Body of pancreas (tissue), 4 donors: ENCODE measurements around the gene PODXL. TPM values are rescaled to one million over a fixed set of nuclear protein-coding genes. Genes with fewer than 3 reads are reported as not detected.

Experiments
- ATAC-seq: fragments of 150-250 bp; one replicate; pipeline ENCODE4 v1.9.1; 2016
- DNase-seq, 4 donors: peaks; one replicate each; pipeline ENCODE4 v3.0.0-alpha.2; 2019
- H3K27ac ChIP-seq, 4 donors: fragments of 200-600 bp; sonication (generic); 1 replicate in 3 of 4; 2 replicates in 1 of 4; pipeline versions ENCODE4 v1.5.1 to v1.6.1; 2016 to 2019; ENCODE audit warnings: mild to moderate bottlenecking in 1 of 4, mixed read lengths in 1 of 4, moderate library complexity in 1 of 4
- H3K27me3 ChIP-seq, 2 donors: fragments of 200-600 bp; sonication (generic); one replicate each; pipeline ENCODE4 v1.6.0; 2016; ENCODE audit warnings: mild to moderate bottlenecking in 1 of 2
- H3K36me3 ChIP-seq, 2 donors: fragments of 200-600 bp; sonication (generic); replicated peaks in 1 of 2; 2 replicates each; pipeline ENCODE4 v1.5.1; 2016; ENCODE audit warnings: low read depth in 2 of 2; ENCODE audit not compliant: insufficient read depth in 1 of 2
- H3K4me1 ChIP-seq: fragments of 200-600 bp; sonication (generic); one replicate; pipeline ENCODE4 v1.6.0; 2016
- H3K4me3 ChIP-seq, 2 donors: fragments of 200-600 bp; sonication (generic); 1 replicate in 1 of 2; 2 replicates in 1 of 2; pipeline ENCODE4 v1.5.1; 2016 to 2019
- H3K9me3 ChIP-seq, 3 donors: fragments of 200-600 bp; sonication (generic); 1 replicate in 2 of 3; 2 replicates in 1 of 3; pipeline ENCODE4 v1.5.1; 2016
- CTCF ChIP-seq, 7 experiments: fragments of 450-650 bp in 4 of 7; fragments of 200-600 bp in 3 of 7; sonication (generic) in 3 of 7; IDR thresholded peaks; one replicate each; pipeline ENCODE4 v1.5.1; 2016 to 2019; ENCODE audit warnings: antibody characterized with exemption in 7 of 7
- POLR2A ChIP-seq, 3 donors: fragments of 450-650 bp; IDR thresholded peaks; one replicate each; pipeline ENCODE4 v1.6.1; 2016; ENCODE audit warnings: antibody characterized with exemption in 3 of 3, mild to moderate bottlenecking in 2 of 3
- WGBS, 2 donors: methylation state at CpG; one replicate each; pipeline ENCODE4 v1.1.5; 2017; 5-methylcytosine and 5-hydroxymethylcytosine counted together
- intact Hi-C: fragments of 100-400 bp; cut with DNase I; formaldehyde crosslinking; loops from one replicate; pipeline ENCODE4 v1.15.1; 2023
- total RNA-seq, 2 donors: library from RNA; depleted of rRNA; stranded (reverse); fragments of >200 nt; gene quantifications; one replicate each; pipeline ENCODE4 v1.1.0, GENCODE V29; 2016

Gene PODXL
- total RNA-seq, 2 donors from 2014 or later = 36.9 to 106 TPM

- whole genome bisulfite sequencing, 2 donors = 88 to 91% methylated on average over 3 of the region's 3 CpGs
- intact Hi-C loops = no loop called here
- Histone ChIP-seq H3K4me3 (no peak overlapping the region), H3K36me3 (no peaks in the 10 kb centered on the region), H3K27ac (no peak overlapping the region), H3K27me3 (no peaks in the 10 kb centered on the region), H3K4me1 (peaks cover 15% of the 10 kb centered on the region), H3K9me3 (no peaks in the 10 kb centered on the region)
- TF ChIP-seq CTCF (IDR thresholded peaks at IDR 0.05) = no peak
- no peak for TF ChIP-seq POLR2A (IDR thresholded peaks at IDR 0.05)
- ATAC-seq (no peak), DNase-seq (no peak)
These were observed 100.1 kb downstream of the PODXL start for GRCh38 chr7:131456338-131456737.

- no peak for ATAC-seq
- 62 to 72% methylated on average over 7 of the region's 7 CpGs for WGBS, 2 donors
- no peak for DNase-seq
- TF ChIP-seq CTCF (IDR thresholded peaks at IDR 0.05) (no peak), POLR2A (IDR thresholded peaks at IDR 0.05) (no peak)
- intact Hi-C loops = no loop called here
- Histone ChIP-seq H3K4me1 (peaks cover 15% of the 10 kb centered on the region), H3K27ac (peak overlapping the region in 1 of 4 donors; percentile 21), H3K9me3 (no peaks in the 10 kb centered on the region), H3K4me3 (no peak overlapping the region), H3K36me3 (no peaks in the 10 kb centered on the region), H3K27me3 (no peaks in the 10 kb centered on the region)
These were observed 100.9 kb downstream of the PODXL start for GRCh38 chr7:131455546-131455945.

- WGBS, 2 donors = 26 to 35% methylated on average over 2 of the region's 2 CpGs
- Histone ChIP-seq H3K9me3 (no peaks in the 10 kb centered on the region), H3K4me3 (no peak overlapping the region), H3K27me3 (no peaks in the 10 kb centered on the region), H3K36me3 (peaks cover 0 to under 1% of the 10 kb centered on the region in 2 donors), H3K27ac (no peak overlapping the region), H3K4me1 (peaks cover 15% of the 10 kb centered on the region)
- intact Hi-C loops = no loop called here
- no peak for TF ChIP-seq CTCF (IDR thresholded peaks at IDR 0.05)
- TF ChIP-seq POLR2A (IDR thresholded peaks at IDR 0.05) = no peak
- ATAC-seq (no peak), DNase-seq (no peak)
These were observed 101.4 kb downstream of the PODXL start for GRCh38 chr7:131455001-131455400.

GRCh38 chr7:131454498-131454897 lies 101.9 kb downstream of the PODXL start:
- intact Hi-C loops = no loop called here

More at GRCh38 chr7:131454498-131454897, 101.9 kb downstream of the PODXL start:
- H3K4me3 ChIP-seq = no peak overlapping the region
- H3K36me3 ChIP-seq = peaks cover 0 to 2% of the 10 kb centered on the region in 2 donors
- H3K27ac ChIP-seq = no peak overlapping the region
- TF ChIP-seq CTCF (IDR thresholded peaks at IDR 0.05) (no peak), POLR2A (IDR thresholded peaks at IDR 0.05) (no peak)
- WGBS, 2 donors = 100% methylated on average over 1 of the region's 1 CpG
- peaks cover 15% of the 10 kb centered on the region for H3K4me1 ChIP-seq
- no peak for ATAC-seq
- no peaks in the 10 kb centered on the region for H3K27me3 ChIP-seq
- DNase-seq = no peak
- no peaks in the 10 kb centered on the region for H3K9me3 ChIP-seq

Other genes starting within 250 kb of the PODXL start
- 10 to 100 TPM; 25.1 to 29.3 TPM for gene MKLN1, start 228.8 kb downstream of the PODXL start, total RNA-seq